ENCODE measurements around the gene HRAS.

HRAS gene

DNA sequence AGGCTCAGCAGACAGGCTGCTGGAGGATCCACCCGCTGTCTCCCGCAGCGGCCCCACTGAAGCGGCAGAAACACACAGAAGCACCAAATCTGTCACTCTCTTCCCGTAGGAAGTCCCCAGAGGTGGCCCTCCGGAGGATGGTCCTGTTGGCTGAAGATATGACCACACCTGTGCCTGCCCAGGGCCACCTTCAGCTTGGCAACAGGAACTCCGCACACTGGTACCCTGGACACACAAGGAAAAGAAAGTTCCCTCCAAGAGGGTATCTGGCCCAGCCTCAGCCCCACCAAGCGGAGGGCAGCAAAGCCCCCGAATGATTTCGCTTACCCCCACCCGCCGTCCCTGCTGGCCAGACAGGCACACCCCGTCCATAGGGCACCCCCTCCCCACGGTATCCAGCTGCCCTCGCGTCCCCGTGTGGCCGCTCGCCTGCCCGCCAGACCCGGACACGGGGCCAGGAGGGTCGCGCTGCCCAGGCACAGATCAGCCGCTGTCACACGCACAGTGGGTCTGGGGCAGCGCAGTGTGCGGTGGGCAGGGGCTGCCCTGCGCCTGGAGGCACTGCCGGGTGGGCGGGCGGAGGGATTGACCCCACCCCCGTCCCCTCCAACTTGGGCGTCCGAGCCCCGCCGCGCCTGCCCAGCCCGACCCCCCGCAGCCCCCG, 32.4 kb upstream of the HRAS start:
- DNase-seq: no peak

DNA sequence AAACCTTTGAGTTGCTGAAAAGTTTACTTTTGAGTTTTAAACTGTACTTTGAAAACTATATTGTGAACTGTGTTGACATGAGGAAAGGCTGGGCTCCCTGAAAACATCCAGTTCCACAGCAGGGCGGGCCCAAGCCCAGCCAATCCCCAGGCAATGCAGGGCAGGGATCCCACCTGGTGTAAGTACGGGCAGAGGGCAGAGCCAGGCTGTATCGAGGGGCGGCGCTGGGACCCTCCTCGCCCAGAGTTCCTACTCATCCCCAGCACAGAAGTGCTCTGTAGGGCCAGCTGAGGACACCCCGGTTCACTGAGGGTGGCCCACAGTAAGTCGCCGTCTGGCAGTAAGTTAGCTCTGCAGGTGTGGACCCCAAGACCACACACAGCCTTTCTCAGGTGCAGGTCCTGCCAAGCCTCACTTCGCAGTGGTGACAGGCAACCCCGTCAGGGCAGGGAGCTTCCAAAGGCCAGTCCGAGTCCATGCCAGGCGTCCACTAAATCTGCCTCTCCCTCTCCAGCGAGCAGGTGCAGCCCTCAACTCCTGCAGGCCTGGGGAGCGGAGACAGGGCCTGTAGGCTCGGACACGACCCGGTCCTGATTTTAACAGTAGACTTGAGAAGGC, 31.7 kb upstream of the HRAS start:
- DNase-seq: no peak

DNA sequence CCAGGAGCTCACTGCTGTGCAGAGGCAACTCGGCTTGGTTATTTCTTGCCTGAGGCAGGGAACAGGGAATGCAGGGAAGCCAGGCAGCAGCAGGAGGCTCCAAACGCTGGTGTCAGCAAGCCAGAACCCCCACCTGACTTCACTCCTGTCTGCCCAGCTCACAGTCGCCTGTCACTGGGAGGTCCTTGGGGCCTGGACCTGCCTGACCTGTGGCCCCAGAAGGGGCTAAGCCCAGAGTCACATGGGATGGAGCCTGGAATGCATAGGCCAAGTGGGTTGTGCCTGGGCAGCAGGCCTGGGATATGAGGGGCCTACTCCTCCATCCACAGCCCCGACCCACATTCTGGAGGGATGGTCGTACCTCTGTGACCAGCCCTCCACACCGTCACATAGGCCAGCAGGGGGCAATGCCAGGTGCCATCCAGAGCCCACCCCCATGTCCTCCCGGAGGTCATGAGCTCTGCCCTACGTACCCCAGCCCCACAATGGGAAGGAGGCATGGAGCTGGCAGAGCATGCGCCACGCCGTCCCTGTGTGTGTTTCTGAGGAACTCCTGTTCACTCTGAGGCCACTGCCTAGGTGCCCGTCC, 30.6 kb upstream of the HRAS start:
- no peak for DNase-seq

DNA sequence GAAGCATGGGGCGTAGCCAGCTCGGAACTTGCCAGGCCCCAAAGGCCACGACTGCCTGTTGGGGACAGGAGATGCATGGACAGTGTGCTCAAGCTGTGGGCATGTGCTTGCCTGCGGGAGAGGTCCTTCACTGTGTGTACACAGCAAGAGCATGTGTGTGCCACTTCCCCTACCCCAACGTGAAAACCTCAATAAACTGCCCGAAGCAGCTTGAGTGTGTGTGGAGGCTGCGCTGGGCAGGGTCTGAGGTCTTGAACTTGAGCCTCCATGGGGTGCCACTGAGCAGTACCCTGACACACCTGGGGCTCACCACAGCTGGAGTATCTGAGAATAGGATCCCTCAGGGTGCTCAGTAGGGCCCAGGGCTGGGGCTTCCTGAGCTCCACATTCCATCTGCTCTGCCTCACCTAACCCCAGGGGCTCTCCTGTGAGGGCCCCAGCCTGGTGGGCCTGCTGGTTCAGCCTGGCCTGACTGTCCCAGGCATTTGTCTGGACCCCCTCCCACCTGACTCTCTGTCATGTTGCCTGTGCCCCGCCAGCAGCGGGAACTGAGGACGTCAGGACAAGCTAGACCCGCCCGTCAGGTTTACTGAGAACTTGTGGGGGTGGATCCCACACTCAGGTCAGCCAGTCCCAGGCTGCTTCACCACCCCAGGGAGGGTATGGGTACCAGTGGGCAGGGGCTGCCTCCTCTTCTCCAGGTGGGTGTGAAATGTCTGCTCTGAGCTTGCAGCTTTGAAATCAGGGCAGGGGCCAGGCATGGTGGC, 28.6 kb upstream of the HRAS start:
- DNase-seq: no peak

DNA sequence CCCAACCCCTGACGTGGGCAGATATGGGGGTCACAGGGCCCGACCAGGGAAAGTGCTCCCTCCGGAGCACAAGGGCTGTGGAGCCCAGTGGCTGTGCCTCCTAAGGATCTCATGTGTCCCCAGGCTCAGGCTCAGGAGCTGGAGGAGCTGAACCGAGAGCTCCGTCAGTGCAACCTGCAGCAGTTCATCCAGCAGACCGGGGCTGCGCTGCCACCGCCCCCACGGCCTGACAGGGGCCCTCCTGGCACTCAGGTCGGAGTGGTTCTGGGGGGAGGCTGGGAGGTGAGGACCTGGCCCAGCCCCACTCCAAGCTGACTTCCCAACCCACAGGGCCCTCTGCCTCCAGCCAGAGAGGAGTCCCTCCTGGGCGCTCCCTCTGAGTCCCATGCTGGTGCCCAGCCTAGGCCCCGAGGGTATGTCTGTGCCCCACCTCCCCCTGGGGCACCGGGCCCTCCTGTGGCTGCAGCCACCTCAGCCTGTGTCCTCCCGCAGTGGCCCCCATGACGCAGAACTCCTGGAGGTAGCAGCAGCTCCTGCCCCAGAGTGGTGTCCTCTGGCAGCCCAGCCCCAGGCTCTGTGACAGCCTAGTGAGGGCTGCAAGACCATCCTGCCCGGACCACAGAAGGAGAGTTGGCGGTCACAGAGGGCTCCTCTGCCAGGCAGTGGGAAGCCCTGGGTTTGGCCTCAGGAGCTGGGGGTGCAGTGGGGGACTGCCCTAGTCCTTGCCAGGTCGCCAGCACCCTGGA, 27.9 kb upstream of the HRAS start:
- no peak for DNase-seq

DNA sequence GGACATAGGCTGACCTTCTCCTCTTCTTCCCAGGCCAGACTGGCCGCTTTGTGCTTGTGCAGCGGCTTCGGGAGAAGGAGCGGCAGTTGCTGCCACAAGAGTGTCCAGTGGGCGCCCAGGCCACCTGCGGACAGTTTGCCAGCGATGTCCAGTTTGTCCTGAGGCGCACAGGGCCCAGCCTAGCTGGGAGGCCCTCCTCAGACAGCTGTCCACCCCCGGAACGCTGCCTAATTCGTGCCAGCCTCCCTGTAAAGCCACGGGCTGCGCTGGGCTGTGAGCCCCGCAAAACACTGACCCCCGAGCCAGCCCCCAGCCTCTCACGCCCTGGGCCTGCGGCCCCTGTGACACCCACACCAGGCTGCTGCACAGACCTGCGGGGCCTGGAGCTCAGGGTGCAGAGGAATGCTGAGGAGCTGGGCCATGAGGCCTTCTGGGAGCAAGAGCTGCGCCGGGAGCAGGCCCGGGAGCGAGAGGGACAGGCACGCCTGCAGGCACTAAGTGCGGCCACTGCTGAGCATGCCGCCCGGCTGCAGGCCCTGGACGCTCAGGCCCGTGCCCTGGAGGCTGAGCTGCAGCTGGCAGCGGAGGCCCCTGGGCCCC, 26.8 kb upstream of the HRAS start:
- no peak for DNase-seq

DNA sequence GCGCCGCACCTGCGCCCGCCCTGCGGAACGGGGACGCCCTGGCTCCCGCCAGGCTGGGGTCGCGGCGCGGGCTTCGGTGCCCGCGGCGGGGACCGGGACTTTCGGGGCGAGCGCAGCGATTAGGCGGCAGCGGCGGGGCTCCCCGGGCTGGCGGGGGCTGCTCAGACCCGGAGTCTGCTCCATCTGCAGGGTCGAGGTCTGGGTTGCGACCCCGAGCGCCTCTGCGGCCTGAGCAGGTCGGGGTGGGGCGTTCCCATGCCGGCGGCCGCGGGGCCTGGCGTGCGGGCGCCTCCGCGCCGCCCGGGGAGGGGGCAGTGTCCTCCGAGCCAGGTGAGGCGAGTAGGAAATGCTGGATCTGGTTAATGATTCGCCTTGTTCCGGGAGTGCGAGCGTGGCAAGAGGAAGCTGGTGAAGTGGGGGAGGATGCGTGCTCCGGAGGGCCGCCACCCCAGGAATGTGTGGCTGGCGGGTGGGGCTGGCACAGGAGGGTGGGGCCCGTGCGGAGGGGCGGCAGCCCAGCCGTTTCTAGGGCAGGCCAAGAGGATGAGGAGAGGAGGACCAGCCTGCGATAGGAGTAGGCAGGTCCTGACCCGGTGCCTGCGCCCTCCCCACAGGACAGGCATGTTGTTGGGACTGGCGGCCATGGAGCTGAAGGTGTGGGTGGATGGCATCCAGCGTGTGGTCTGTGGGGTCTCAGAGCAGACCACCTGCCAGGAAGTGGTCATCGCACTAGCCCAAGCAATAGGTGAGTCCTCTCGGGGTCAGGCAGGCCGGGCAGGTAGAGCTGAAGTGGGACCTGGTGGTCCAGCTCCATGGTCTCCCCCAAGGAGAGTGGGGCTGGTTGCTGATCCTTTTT, 26.0 kb upstream of the HRAS start:
- DNase-seq: peak in 1 of 51 donors; percentile 27

DNA sequence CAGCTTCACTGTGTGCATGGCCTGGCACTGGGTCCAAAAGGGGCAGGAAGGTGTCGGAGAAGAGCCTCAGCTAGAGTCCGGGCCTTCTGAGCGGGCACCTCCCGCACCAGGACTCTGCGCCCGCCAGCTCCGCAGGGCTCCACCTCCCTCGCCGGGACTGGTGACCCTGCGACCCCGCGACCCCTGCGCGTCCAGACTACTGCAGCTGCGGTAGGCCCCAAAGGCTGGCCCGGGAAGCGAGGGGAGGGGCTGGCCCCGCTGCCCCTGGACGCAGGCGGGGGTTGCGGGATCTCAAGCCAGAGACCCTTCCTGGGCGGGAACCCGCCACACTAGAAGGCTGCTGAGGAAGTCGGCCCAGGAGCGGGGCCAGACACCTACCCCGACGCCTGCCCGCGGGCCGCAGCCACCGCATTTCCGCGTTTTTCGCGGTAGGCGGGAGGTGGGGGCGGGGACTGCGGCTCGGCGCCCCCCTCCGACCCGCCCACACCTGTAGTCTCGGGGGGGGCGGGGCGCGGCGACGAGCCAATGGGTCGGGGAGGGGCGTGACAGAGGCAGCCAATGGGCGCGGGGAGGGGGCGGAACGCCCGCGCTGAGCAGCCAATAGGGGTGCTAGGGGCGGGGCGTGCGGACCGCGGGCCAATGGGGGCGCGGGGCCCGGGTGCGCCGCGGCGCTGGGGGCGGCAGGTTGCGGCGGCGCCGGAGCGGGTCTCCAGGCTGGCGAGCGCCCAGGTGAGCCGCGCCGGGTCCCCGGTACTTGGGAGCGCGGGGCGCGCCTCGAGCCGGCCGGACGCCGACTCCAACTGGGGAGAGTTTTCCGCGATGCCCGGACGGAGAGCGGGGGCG, 25.1 kb upstream of the HRAS start, which contains the start of the genes LMNTD2 and RASSF7:
Gene LMNTD2 (minus strand): TSS at position 434 of the 843 bp plus-strand sequence. CDS start 22 bp downstream, at position 412.
Gene RASSF7 (plus strand): TSS at position 666 of the 843 bp plus-strand sequence. CDS start 799 bp downstream, outside the sequence.
- DNase-seq: peak; percentile 20 to 89 (median 75)

DNA sequence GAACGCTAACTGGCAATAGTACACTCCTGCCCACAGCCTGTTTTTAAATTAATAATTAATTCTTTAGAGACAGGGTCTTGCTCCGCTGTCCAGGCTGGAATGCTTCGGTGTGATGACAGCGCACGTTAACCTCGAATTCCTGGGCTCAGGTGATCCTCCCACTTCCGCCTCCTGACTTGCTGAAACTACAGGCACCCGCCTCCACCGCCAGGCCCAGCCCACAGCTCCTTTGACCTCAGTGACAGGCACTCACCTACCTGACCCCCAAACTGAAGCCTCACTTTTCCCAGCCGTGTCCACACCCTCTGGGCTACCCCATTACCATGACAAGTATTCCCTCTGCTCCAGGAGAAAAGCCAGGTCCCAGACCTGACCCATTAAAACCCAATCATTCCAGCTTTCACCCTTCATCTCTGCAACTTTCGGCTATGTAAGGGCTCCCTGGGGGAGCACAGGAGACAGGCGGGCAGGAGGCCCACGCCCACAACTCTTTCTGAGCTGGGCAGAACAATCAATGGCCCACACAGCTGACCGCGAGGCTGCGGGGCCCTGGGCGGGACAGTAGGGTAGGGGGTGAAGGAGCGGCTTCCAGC, 24.4 kb upstream of the HRAS start:
- no peak for DNase-seq

DNA sequence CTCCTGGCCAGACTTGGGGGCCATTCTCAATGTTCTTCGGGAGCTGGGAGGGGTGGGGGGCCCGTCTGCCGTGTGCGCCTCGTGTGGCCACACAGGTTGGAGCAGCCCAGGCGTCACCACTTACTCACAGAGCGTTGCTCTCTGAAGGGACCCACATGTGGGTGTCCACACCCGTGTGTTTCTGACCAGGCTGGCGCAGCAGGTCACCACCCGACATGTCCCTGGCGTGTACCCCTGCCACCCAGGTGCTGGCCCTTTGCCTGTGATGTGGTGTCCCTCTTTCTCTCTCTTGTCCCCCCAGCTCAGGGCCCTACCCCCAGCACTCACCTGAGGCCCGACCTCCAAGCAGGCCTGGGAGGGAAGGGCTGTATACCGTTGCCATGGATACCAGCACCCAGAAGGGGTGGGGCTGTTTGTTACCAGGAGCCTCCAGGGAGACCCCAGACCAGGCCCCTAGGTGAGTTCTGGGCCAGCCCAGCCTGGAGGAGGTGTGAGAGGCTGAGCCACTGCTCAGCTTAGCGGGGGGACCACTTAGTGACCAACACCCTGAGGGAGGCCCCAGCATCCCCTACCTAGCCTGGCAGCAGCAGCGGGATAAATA, 23.7 kb upstream of the HRAS start:
- no peak for DNase-seq

DNA sequence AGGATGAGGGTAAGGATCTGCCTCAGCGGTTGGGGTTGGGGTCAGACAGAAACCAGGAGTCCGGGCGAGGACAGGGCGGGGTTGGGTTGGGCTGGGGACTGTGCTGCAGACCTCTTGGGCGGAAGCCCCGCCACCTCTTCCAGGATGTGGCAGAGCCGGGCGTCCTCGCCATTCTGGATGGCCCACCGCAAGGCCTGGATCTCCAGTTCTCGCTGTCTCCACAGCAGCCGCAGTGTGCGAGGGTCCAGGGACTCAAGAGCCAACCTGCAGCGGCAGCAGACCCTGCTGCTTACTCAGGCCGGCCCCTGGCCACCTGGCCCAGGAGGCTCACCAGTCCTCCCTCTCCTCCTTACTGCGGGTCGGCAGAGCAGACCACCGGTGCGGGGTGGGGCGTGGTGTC, 23.1 kb upstream of the HRAS start:
- DNase-seq: no peak

DNA sequence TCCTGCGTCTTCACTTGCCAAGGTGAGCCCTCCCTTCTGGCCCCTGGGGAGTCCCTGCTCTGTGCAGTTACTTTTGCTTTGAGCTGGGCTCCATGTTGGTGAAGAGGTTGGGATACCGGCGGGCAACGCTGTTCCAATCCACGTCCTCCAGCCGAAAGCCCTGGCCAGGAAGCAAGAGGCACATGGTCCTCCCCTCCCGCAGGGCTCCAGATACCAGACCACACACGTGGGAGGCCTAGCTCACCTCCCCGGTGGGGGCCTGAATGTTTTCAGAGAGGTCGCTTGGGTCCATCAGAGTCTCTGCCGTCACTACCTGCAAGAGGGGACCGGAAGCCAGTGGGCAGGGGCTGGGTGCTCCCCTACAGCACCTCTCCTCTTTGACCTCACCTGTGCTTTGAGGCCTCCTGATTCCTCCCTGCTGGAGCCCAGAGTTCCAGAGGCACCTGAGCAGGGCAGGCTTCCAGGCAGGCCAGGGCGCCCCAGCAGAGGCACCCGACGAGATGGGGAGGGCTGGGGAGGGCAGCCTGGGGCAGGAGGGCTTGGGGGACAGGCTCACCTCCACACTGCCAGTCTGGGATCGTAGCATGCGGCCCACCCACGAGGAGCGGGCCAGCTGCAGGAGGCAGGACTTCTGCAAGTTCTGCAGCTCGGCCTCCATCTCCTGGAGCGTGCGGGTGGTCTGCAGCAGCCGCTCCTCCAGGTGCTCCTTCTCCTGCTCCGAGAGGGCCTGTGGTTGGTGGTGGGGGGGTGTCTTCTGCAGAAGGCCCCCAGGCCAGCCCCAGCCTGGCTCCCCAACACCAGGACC, 22.2 kb upstream of the HRAS start:
- DNase-seq: no peak

DNA sequence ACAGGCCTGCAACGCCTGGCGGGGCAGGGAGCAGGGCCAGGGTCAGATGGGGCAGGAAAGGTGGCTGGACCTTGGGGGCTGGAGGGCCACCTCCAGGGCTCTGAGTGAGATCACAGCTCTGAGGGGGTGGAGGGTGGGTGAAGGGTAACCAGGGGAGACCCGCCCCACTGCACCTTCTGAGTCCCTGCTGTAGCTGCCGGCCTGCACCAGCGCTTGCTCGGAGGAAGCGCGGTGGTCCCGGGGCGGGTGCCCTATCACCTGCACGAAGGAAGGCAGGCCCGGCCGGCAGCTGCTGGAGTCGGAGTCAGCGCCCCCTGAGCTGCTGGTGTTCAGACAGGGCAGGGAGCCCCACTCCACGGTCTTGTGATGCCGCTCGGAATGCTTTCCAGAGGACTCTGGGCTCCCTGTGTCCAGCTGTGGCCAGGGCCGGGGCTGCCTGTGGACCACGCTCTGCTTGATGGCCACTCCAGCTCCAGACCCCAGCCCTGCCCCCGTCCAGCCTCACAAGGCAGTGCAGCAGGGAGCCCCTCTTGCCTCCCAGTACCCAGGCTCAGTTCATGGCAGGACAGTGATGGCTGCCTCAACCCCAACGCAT, 21.4 kb upstream of the HRAS start:
- no peak for DNase-seq

DNA sequence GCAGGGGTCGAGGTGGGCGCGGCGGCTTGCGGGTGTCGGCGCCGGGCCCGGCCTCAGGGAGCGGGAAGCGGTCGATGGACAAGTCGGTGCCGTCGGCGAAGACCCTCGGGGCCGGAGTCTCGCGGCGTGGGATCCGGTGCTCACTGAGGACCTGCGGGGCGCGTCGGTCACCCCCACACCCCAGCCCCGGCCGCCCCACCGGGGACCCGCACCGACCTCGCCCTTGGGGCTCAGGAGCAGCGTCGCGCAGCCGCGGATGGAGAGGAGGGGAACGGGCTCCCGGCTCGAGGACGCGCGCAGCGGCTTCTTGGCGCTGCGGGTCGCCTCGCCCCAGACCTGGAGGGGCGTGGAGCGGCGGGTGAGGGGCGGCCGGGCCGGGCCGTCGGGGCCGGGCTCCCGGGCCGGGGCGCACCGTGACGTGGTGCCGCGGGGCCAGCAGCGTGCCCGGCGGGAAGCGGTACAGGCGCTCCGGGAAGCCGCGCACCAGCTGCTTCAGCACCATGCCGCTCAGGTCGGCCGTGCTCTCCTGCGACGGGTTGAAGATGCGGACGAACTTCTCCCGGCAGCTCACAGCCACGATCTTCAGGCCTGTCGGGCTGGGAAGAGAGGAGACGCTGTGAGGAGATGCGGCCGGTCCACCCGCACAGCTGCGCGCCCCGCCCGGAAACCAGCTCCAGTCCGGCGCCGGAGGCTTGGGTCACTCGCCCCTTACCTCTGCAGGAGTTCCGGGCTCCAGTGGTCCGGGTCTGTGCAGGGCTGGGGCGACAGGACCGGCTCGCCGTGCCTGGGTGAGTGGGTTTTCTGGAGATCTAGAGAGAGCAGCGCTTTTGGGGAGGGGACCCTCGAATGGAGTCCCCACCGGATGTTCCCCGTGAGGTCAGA, 20.6 kb upstream of the HRAS start:
- DNase-seq: no peak

DNA sequence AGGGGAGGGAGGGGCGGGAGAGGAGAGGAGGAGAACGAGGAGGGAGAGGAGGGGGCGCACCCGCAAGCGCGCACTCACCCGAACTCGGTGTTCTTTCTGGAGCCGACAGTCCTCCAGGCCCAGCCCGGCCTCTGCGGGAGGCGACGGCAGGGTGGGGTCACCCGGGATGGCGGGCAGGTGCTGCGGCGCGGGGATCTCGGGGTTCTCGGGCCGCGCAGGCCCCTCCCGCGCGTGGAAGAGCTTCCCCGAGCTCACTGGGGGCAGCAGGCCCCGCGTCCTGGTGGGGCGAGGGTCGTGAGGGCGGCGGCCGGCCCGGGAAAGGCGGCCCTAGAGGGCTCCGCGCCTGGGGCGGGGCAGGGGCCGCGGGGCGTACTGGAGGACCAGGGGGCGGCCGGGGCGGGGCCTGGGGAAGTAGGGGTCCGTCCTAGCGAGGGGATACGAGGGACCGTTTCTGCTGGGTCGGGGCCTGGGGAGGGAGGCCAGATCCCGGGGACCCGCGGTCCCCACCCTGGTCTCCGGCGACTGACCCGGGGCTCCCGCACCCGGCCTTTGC, 19.9 kb upstream of the HRAS start:
- no peak for DNase-seq
